Karpas-422 (cell line): ENCODE measurements around the gene CST9. TPM values are rescaled to one million over a fixed set of nuclear protein-coding genes. Genes with fewer than 3 reads are reported as not detected.

Source experiments
- DNase-seq: peaks from one replicate; pipeline ENCODE4 v3.0.0-alpha.2; 2015
- H2AFZ ChIP-seq: fragments of 200-600 bp; sonication (generic); 2 replicates; pipeline ENCODE4 v1.6.1; 2014; ENCODE audit warnings: antibody characterized with exemption, low read length, mixed read lengths
- H3K27ac ChIP-seq: fragments of 200-600 bp; sonication (generic); 2 replicates; pipeline ENCODE4 v1.5.1; 2014; ENCODE audit warnings: mild to moderate bottlenecking, low read length, moderate library complexity
- H3K27me3 ChIP-seq: fragments of 200-600 bp; sonication (generic); 2 replicates; pipeline ENCODE4 v1.6.1; 2014; ENCODE audit warnings: low read length, mixed read lengths
- H3K36me3 ChIP-seq: fragments of 200-600 bp; sonication (generic); 2 replicates; pipeline ENCODE4 v1.6.1; 2014; ENCODE audit warnings: low read length, mixed read lengths; ENCODE audit not compliant: insufficient read depth
- H3K4me1 ChIP-seq: fragments of 200-600 bp; sonication (generic); 2 replicates; pipeline ENCODE4 v1.6.1; 2014; ENCODE audit warnings: mild to moderate bottlenecking, low read length, mixed read lengths
- H3K4me2 ChIP-seq: fragments of 200-600 bp; sonication (generic); 2 replicates; pipeline ENCODE4 v1.6.1; 2014; ENCODE audit warnings: low read length, low read depth, mild to moderate bottlenecking; ENCODE audit not compliant: poor library complexity, severe bottlenecking
- H3K4me3 ChIP-seq: fragments of 200-600 bp; sonication (generic); 2 replicates; pipeline ENCODE4 v1.5.1; 2014; ENCODE audit warnings: mild to moderate bottlenecking, antibody characterized with exemption, low read length, mixed read lengths
- H3K79me2 ChIP-seq: fragments of 200-600 bp; sonication (generic); 2 replicates; pipeline ENCODE4 v1.6.1; 2014; ENCODE audit warnings: mild to moderate bottlenecking, low read length, mixed read lengths
- H3K9ac ChIP-seq: fragments of 200-600 bp; sonication (generic); 2 replicates; pipeline ENCODE4 v1.6.0; 2014; ENCODE audit warnings: low read length
- H3K9me2 ChIP-seq: fragments of 200-600 bp; sonication (generic), shearing (Covaris generic); replicated peaks from 2 replicates; pipeline ENCODE4 v1.6.0; 2014; ENCODE audit warnings: mild to moderate bottlenecking, low read length, moderate library complexity; ENCODE audit not compliant: insufficient read depth
- H3K9me3 ChIP-seq: fragments of 300-700, 200-600 bp; sonication (generic); 2 replicates; pipeline ENCODE4 v1.6.1; 2014; ENCODE audit warnings: low read length, mixed read lengths
- H4K20me1 ChIP-seq: fragments of 200-600 bp; sonication (generic); 2 replicates; pipeline ENCODE4 v1.6.1; 2014; ENCODE audit warnings: mild to moderate bottlenecking, antibody characterized with exemption, low read length, low read depth; ENCODE audit not compliant: insufficient read depth
- total RNA-seq: library from RNA; depleted of rRNA; stranded (reverse); fragments of >200 nt; shearing (Covaris generic); gene quantifications from 2 replicates; pipeline ENCODE4 v1.2.3, GENCODE V29; 2014; ENCODE audit warnings: low replicate concordance

The CST9 gene
- total RNA-seq, 1 experiment from 2014 or later, result not detected

DNA sequence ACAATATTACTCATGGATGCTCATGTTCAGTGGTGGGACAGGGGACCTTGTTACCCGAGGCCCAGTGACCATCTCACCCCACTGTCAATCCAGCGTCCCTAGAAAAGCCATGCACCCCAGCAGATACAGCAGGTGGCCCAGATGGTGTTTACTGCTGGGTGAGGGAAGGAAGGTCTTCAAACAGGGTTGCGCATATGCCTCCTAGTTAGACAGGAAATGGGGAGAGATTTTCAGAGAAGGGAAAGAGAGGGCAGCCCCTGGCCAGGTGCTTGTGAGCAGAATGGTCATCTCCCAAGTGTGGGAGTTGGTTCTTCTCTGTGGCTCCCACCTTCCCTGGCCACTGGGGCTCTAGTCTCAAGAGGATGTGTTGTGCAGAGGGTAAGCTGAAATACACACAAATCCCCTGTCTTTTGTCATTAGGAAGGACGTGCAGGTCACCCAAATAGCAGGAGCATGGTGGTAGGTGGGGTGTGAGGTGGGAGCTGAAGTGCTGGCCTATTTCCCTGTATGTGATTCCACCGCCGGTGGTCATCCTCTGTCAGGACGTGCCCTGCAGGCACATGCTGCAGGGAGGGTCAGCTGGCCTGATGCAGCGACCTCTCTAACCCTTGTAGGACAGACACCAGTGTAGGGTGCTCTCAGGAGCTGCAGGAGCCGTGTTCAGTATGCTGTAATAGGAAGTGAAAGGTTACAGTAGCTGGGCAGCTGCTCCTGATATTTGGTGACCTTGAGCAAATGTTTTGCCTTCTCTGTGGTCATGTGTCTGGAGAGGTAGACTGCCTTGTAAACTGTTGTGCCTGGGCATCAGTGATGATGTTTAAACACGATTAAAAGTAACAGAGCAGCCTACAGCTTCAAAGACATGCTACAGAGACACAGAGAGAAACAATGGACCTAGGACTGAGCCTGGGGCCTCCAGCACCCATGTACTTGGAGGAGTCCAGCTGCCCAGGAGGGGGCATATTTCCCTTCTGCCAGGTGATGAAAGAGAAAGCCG is 35.3 kb upstream of the CST9 start:
- no peak for DNase-seq
- Histone ChIP-seq H3K27me3 (no peaks in the 10 kb centered on the region), H3K79me2 (no peaks in the 10 kb centered on the region), H3K4me1 (no peaks in the 10 kb centered on the region), H3K9me2 (no peaks in the 10 kb centered on the region), H2AFZ (no peak overlapping the region), H3K27ac (no peak overlapping the region), H3K36me3 (no peaks in the 10 kb centered on the region), H3K4me2 (no peak overlapping the region), H3K9me3 (no peaks in the 10 kb centered on the region), H3K9ac (no peak overlapping the region), H3K4me3 (no peak overlapping the region), H4K20me1 (no peaks in the 10 kb centered on the region)

DNA sequence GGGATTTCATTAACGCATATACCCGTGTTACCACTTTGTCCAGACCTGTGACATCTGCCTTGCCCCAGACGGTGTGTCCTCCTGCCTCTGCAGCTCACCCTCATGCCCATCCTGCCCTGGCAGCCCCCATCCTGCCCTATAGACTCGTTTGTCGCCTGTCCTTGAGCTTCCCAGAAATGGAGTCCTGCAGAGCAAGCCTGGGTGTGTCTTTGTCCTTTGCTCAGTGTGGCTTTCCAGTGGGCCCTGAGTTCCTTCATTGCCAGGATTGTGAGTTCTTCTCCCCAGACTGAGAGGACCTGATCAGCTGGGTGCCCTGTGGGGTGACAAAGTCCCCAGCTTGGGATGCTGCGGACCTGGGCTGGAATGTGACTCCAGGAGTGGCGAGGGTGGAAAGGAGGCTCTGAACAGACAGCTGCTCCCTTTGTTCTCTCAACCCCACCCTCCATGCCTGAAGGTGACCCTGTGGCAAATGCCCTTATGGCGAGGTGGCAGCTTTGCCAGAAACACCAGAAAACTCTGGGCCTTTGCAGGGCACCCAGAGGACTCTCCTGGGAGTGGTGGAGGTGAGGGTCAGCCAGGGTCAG is 34.4 kb upstream of the CST9 start:
- H4K20me1 ChIP-seq, result no peaks in the 10 kb centered on the region
- no peak overlapping the region for H3K27ac ChIP-seq
- DNase-seq, result no peak
- H3K79me2 ChIP-seq, result no peaks in the 10 kb centered on the region
- H3K27me3 ChIP-seq, result no peaks in the 10 kb centered on the region
- no peak overlapping the region for H3K4me3 ChIP-seq
- no peak overlapping the region for H3K9ac ChIP-seq
- H3K9me2 ChIP-seq, result no peaks in the 10 kb centered on the region
- H3K9me3 ChIP-seq, result no peaks in the 10 kb centered on the region
- H3K4me2 ChIP-seq, result no peak overlapping the region
- no peaks in the 10 kb centered on the region for H3K4me1 ChIP-seq
- H2AFZ ChIP-seq, result no peak overlapping the region
- no peaks in the 10 kb centered on the region for H3K36me3 ChIP-seq

DNA sequence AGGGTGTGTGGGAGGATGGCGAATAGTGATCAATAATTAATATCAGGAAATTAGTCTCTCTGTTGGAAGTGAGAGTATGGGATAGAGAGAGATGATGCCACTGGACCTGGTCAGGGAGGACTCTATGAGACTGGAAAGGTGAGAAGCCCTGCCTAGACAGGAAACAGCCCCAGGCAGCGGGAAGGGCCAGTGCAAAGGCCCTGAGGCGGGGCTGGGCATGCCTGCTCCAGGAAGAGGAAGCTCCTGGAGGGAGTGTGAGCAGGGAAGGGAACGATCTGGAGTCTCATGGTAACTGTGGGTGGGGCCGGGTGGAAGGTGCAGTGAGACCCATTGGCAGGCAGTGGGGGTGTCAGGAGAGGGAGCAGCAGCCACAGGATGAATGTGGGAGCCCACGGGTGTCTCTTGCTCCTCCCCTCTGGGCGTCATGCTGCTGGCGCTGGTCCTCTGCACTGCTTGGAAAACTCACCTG is 33.8 kb upstream of the CST9 start:
- H3K27ac ChIP-seq, result no peak overlapping the region
- no peak overlapping the region for H2AFZ ChIP-seq
- H3K36me3 ChIP-seq, result no peaks in the 10 kb centered on the region
- no peaks in the 10 kb centered on the region for H3K27me3 ChIP-seq
- H3K4me2 ChIP-seq, result no peak overlapping the region
- no peaks in the 10 kb centered on the region for H3K9me2 ChIP-seq
- H3K9me3 ChIP-seq, result no peaks in the 10 kb centered on the region
- no peaks in the 10 kb centered on the region for H3K4me1 ChIP-seq
- no peak overlapping the region for H3K9ac ChIP-seq
- H4K20me1 ChIP-seq, result no peaks in the 10 kb centered on the region
- H3K79me2 ChIP-seq, result no peaks in the 10 kb centered on the region
- no peak for DNase-seq
- no peak overlapping the region for H3K4me3 ChIP-seq

DNA sequence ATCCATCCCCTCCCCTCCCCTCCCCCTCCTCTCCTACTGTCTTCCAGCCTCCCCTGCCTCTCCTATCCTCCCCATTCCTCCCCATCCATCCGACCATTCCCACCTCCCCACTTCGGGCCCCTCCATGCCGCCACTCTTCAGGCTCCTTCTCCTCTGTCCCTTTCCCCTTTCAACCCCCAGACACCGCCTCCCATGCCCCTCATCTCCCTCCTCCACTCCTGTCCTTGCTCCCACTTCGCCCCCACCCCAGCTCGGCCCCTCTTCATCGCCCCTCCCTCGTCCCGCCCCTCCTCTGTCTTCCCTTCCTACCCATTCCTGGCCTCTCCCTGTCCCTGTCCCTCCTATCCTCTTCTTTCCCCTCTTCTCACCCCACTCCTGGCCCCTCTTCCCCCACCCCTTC is 32.6 kb upstream of the CST9 start:
- H3K4me3 ChIP-seq, result no peak overlapping the region
- no peak overlapping the region for H3K9ac ChIP-seq
- no peaks in the 10 kb centered on the region for H3K36me3 ChIP-seq
- no peak overlapping the region for H3K27ac ChIP-seq
- H2AFZ ChIP-seq, result no peak overlapping the region
- H4K20me1 ChIP-seq, result no peaks in the 10 kb centered on the region
- no peaks in the 10 kb centered on the region for H3K9me2 ChIP-seq
- H3K79me2 ChIP-seq, result no peaks in the 10 kb centered on the region
- H3K4me2 ChIP-seq, result no peak overlapping the region
- no peaks in the 10 kb centered on the region for H3K9me3 ChIP-seq
- no peak for DNase-seq
- H3K4me1 ChIP-seq, result no peaks in the 10 kb centered on the region
- no peaks in the 10 kb centered on the region for H3K27me3 ChIP-seq

DNA sequence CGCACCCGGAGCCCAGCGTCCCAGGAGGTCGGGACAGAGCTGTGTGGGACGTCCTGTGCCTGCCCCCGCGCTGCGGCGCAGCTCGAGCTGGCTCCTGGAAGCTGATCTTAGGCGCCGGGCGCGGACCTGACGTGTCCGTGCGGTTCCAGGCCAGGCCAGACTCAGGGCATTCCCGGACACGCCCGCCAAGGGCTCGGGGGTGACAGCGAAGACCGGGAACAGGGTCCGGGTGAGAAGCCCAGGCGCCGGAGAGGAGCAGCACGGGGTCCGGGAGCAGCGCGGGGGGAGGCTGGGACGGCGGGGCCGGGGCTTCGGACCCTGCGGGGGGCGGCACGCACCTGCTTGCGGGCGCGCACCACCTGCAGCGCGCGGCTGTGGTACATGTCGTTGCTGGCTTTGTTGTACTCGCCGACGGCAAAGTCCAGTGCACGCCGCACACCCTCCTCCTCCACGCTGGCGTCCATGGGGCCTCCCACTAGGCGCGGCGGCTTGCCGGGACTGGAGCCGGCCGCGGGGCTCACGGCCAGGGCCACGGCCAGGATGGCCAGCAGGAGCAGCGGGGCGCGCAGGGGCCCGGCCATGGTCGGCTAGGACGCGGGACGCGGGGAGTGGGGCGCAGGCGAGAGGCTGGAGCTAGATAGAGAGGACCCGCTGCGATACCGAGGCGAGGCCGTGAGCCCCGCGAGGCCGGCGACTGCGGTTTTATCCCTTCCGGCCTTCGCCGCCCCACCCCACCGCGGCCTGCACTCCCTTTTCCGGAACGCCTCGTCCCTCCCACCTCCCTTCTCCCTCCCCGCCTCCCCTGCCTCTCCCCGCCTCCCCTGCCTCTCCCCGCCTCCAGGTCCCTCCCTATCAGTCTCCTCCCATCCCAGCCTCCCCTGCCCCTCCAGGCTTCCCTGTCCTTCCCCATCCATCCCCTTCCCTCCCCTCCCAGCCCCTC is 31.8 kb upstream of the CST9 start, which contains the start of gene CST3:
CST3 (minus strand) TSS at position 674 of the 940 bp plus-strand sequence; CDS start at position 581, 93 bp downstream.
- Histone ChIP-seq H2AFZ (no peak within 1 kb of the TSS), H4K20me1 (no peaks in the 10 kb centered on the region), H3K4me3 (no peak within 1 kb of the TSS), H3K9me2 (no peaks in the 10 kb centered on the region), H3K79me2 (no peaks in the 10 kb centered on the region), H3K4me2 (no peak within 1 kb of the TSS), H3K36me3 (no peaks in the 10 kb centered on the region), H3K27me3 (no peaks in the 10 kb centered on the region), H3K4me1 (no peaks in the 10 kb centered on the region), H3K9ac (no peak within 1 kb of the TSS), H3K9me3 (no peaks in the 10 kb centered on the region), H3K27ac (no peak within 1 kb of the TSS)
- DNase-seq, result no peak

DNA sequence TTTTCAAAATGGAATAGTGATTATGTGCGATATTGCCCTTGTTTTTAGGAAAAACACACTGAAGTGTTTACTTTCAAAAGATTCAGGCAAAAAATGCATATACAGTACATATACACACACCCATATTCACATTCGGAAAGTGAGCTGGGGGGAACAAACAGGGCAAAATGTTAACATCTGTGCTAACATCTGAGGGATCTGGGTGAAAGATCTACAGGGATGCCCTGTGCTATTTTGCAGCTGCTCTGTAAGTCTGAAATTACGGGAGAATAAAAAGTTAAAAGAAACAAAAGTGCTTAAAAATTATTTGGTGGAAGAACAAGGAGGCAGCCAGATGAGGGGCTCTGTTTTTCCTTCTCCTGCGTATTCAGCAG is 31.2 kb upstream of the CST9 start:
- no peak overlapping the region for H3K9ac ChIP-seq
- no peaks in the 10 kb centered on the region for H3K36me3 ChIP-seq
- H3K27me3 ChIP-seq, result no peaks in the 10 kb centered on the region
- no peaks in the 10 kb centered on the region for H3K9me2 ChIP-seq
- no peak for DNase-seq
- no peak overlapping the region for H3K4me3 ChIP-seq
- no peaks in the 10 kb centered on the region for H3K79me2 ChIP-seq
- no peak overlapping the region for H3K4me2 ChIP-seq
- no peak overlapping the region for H3K27ac ChIP-seq
- no peak overlapping the region for H2AFZ ChIP-seq
- H3K9me3 ChIP-seq, result no peaks in the 10 kb centered on the region
- H4K20me1 ChIP-seq, result no peaks in the 10 kb centered on the region
- H3K4me1 ChIP-seq, result no peaks in the 10 kb centered on the region

DNA sequence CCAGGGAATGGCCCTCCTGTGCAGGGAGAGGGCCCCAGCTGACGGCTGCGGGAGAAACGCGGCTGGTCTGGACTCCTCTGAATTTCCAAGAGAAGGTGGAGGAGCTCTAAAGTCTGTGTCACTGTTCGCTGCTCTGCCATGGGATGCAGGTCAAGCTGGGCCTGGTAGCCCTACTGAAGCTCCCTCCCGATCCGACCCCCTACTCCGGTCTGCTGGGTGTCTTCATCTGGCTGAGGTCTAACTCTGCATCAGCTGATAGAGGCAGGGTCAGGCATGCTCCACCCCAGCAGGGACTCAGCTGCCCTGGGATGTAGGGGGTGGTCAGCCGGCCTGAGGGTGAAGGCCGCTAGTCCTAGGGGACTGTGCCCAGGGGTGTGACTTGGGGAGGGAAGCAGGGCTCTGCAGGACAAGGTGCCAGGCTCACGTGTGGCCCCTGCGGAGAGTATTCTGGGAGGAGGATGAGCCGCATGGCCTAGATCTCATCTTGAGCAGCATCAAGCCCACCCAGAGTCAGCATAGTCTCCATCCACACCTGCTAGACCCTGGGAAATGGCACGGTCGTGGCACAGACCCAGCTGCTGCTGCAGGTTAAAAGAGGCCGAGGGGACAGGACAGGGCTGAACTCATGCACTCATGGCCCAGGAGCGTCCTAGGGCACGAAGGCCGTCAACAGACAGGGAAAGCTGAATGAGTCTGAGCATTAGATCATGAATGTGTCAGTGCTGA is 30.6 kb upstream of the CST9 start:
- Histone ChIP-seq H3K4me2 (no peak overlapping the region), H4K20me1 (no peaks in the 10 kb centered on the region), H3K4me3 (no peak overlapping the region), H3K9ac (no peak overlapping the region), H3K9me3 (no peaks in the 10 kb centered on the region), H3K9me2 (no peaks in the 10 kb centered on the region), H3K27ac (no peak overlapping the region), H3K79me2 (no peaks in the 10 kb centered on the region), H3K36me3 (no peaks in the 10 kb centered on the region), H3K27me3 (no peaks in the 10 kb centered on the region), H3K4me1 (no peaks in the 10 kb centered on the region), H2AFZ (no peak overlapping the region)
- no peak for DNase-seq
